Stimulated activated CD8-positive, alpha-beta memory T cell treated with anti-CD3 and anti-CD28 coated beads, Interleukin-15, amount 100 ng/mL, for 1 hour (primary cell): ENCODE measurements around the gene ADGRF1.
"Not testable (repeated sequence)": the region's sequence is repeated elsewhere in the genome, so short reads cannot be mapped to it uniquely, and the experiment has no call there.

ENCODE experiments used
- DNase-seq: peaks from one replicate; pipeline ENCODE4 v3.0.0-alpha.2; 2020; ENCODE audit warnings: low read depth

ADGRF1 gene

DNA sequence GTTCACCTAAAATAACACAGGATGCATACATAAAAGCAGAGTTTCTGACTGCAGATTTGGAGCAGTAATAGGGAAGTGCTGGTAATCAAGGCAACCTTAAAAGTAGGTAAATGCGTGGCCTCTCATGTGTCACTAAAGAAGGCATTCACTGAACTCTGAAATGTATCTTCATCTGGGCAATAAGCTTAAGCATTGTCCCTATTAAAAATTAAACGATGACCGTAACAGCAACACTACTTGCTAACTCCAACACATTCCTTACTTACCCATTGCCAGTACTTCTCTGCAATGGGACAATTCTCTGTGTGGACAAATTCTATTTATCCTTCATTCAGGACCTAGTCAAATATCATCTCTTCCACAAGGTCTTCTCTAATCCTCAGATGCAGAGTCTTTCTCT, 19.9 kb downstream of the ADGRF1 start:
- DNase-seq, result no peak

DNA sequence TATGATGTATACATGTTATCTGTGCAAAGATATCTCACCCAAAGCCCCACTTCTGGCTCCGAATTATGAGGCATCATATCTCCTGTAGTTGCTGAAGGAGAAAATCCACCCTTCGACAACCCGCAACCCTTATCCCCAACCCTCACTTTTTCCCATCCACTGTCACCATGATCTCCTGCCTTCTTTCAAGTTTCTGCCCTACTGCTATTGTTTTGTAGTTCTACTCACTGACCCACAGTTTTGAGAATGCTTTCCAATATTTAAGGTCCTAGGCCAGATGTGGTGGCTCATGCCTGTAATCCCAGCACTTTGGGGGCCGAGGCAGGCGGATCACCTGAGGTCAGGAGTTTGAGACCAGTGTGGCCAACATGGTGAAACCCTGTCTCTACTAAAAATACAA, 22.2 kb downstream of the ADGRF1 start:
- no peak for DNase-seq

DNA sequence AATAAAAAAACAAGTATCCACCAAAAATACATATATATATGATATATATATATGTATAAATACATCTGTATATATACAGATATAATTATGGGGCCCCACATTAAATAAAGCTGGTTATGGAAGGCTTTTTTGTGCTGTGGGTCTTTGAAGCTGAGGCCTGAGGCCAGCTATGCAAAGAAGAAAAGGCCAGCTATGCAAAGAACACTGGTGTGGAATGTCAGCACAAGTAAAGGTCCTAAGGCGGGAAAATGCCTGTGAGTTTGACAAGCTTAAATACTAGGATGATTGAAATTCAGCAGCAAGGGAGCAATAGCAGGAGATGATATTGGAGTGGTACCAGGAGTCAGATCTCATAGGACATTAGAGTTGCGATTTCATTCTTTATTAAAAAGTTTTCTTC, 25.2 kb downstream of the ADGRF1 start:
- DNase-seq, result no peak

DNA sequence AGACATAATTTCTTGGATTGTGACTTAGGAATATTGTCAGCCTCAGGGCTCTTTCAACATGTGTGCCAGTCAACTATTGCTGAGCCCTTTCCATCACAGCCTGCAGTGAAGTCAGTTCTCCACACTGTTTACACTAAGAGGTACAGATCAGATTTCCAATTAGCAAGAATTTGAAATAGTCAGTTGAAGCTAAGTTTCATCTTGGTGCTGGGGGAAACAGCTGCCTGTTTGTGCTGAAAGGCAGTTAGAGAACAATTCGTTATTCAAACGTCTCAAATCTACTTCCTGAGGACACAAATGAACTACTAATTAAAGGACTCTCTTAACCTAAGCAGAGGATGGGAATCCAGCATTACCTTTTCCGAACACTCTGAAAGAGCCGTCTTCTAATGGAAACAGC, 25.9 kb downstream of the ADGRF1 start:
- no peak for DNase-seq

DNA sequence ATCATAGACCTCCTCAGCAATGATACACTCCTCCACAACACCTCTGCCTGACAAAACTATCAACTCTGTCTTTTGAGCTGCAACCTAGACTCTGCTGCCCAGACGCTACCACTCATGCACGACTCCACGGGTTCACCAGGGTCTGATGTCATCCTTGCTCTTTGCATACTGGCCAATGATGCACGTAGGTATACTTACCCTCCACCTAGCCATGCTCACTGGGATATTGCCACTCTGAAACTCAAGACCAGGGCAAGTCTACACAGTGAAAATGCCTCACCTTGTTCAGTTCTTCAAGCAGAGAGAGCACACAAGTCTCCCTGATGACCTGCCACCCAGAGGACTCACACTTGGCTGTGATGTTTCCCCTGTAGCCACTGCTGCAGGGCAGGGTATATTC, 27.7 kb downstream of the ADGRF1 start:
- no peak for DNase-seq

DNA sequence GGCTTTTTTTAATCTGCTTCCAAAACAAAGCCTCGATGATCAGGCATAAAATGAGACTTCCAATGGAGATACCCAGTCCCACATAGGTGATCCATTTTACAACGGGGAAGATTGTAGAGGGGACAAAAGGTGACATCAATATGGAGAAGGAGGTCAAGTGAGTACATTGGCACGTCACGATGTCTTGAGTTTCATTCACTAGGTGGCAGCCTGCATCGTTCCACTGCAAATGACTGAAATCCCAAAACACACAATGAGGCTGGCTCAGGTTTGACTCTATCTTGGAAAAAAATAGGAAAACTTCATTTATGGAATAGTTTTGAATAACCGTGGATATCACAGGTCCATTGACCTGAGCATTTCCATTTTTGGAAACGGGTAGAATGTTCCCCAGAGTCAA, 32.5 kb downstream of the ADGRF1 start:
- DNase-seq, result no peak

DNA sequence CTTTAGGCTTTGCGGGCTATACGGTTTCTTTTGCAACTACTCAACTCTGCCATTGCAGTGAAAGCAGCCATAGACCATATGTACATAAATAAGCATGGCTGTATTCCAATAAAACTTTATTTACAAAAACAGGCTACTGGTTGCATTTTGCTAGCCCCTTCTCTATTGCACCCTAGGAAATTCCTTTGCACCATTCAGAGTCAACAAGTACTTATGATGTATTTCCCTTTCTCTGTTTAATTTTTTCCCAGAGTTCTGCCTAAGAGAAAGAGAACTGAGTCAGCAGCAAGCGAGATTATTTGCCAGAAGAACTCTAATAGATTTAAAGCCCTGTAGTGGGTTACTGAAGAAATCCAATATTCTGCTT, 33.8 kb downstream of the ADGRF1 start:
- DNase-seq, result no peak

DNA sequence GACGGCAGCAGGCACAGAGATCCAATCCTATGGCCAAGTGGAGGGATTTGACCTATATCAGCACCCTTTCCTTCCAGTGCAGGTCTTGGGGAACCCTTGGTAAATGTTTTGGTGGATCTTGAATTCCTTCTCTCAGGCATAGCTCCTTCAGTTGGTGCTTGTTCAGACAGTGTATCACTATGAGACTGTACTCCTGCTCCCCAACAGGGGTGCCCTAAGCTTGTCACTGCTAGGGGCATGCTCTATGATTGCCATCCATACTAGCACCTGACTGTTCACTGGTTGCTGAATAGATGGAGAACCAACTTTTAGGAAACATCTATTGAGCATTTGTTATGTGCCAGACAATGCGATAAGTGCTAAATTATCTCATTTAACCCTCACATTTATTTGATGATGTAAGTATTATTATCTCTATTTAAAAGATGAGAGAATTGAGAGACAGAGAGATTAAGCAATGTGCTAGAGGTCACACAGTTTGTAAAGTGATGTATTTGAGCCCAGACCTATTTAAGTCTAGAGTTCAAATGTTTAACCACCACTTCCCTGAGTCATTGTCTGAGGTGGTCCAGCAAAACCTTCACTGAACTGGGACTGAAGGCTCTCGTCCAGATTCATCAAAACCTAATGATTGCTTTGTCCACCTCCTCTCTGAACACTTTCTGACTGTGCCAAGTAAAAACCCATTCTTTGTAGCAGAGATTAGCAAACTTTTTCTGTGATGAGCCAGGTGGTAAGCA, 34.3 kb downstream of the ADGRF1 start:
- DNase-seq, result no peak

DNA sequence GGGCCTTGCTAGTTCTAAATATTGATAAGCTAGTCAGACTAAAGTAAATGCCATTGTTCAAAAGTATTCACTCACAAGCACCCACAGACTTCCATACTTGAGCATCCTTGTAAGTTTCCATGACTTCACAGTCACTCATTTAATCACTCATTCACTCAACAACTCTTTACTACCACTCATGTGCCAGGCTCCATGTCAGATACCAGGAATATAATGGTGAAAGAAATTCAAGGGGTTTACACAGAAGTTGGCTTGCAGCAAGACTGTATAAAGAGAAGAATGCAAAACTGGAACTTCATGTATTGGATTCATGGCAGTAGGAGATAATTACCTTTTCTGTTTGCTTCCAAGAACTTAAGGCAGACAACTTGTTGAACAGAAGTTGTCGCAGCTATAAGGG, 36.6 kb downstream of the ADGRF1 start:
- DNase-seq, result no peak

DNA sequence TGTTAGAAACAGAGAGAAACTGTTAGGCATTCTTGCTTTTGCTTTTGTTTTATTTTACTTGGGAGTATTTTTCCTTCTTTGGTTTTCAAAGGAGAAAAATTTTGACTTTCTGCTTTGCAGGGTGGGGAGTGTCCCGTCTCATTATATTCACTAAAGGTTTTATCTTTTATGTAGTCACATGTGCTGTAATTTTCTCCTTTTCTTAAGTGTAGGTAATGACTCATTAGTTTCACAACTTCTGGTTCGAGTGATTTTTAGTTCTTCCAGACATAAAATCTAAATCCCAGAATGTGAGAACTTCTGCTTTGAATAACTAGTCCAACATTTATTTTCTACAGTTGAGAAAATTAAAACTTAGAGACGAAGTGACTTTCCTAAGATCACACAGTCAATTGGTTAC, 37.7 kb downstream of the ADGRF1 start:
- no peak for DNase-seq

DNA sequence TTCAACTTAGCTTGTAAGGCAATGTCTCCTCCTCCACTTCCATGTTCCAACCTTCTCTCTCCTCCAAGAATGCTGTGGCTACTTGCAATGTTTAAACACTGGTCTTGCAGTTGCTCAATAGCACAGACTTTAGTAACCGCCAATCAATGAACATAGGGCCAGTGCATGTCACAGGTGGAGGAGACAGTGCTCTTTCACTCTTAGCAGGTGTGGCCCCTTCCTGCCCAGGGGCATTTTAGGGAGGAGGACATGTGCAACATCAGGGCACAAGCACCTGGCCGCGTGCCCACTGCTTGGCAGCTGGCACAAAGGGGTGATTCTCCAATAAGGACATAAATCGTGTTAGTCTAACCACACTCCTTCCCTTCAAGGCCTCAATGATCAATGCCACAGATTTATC, 41.3 kb downstream of the ADGRF1 start:
- DNase-seq, result no peak

DNA sequence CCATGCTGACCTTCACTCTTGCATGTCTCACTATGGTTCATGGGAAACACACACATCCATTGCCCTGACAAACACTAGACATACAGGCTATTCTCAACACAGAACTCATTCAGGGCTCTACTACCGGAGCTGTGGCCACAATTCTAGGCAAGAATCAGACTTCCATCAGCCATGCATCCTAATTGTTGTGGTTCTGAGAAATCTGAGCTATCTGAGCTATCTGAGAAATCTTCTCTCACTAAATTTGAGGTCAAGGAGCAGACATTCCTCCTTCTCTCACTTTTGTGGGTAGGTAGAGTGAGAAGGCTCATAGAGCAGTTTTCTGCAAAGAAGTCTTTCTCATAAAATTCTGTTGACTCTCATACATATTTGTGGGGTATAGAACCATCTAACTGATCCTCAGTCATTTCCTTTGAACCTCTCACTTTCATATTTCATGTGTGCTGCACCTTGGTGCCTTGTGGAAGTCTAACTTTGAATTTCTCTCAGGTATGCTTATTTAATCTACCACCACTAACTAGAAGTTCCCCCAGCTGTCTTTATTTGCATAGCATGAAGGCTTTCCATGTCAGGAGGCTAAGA, 43.6 kb downstream of the ADGRF1 start:
- no peak for DNase-seq

DNA sequence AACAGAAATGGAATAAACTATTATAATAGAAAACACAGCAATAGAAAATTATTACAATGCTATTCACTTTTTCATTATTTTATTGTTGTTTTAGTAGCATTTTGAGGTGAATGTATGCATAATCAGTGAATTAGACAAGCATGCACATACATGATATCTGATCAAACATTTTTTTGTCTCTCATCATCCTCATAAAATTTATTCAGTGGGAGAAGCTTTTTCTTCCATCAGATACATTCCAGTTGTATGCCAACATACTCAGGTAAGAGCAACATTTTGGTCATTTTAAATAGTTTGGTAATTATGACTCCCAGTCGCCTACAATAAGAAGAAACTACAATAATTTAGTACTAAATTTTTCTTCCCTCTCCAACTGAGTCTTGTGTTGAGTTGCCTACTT, 44.5 kb downstream of the ADGRF1 start:
- no peak for DNase-seq

DNA sequence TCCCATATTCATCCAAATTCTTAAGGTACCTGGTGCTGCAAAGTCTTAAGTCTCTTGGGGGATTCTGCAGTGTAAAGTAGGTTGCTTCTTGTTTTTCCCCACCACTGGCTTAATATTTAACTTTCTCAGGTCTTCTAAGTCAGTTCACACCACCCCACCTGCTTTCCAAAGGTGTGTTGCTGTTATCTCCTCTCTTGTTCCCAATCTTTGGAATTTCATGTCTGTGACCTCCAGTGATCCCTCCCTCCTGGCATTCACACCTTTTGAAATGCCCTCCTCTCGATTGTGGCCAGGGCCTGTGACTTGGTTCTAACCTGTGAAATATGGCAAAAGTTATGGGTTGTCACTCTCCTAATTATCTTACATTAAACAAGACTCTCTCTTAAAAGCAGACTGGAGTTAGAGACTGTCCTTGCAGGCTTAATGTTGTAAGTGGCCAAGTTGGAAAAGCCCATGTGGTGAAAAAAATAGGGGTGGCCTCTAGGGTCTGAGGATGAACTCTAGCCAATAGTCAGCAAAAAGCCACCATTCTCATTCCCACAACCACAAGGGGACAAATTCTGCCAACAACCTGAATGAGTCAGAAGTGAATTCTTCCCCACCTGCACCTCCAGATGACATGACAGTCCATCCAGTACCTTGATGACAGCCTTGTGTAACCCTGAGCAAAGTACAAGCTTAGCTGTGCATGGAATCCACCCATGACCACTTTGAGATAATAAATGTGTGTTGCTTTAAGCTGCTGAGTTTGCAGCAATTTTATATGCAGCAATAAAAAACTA, 45.1 kb downstream of the ADGRF1 start:
- no peak for DNase-seq

DNA sequence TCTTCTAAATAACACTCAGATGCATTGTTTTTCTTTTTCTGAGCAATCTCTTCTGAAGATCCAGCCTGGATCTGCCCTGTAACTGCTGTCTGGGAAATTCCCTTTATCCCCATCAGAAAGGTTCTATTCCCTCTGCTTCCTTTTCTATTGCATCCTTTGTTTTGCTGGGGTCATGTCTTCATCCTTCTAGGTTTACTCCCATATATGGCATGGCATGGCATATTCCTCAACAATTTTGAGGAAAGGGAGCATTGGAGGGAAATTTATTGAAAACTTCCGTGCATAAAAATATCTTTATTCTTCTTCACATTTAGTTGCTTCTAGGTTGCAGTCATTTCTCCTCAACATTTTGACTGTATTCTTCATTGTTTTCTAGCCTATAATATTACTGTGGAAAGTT, 47.2 kb downstream of the ADGRF1 start:
- no peak for DNase-seq

DNA sequence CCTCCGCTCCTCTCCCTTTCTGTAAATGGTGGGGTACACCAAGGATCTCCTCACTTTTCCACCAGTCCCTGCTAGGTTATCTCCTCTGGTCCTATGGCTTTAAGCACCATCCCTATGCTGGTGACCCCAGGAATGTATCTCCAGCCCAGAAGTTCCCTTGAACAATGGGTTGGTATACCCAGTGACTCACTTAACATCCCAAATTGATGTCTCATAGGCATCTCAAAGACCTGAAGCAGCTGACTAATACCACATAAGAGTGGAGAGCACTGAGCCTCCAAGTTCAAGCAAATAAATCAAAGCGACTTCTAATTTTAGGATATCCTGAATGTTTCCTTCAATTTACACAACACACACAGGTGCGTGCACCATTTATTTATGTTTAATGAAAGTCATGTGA, 48.3 kb downstream of the ADGRF1 start:
- DNase-seq, result no peak

DNA sequence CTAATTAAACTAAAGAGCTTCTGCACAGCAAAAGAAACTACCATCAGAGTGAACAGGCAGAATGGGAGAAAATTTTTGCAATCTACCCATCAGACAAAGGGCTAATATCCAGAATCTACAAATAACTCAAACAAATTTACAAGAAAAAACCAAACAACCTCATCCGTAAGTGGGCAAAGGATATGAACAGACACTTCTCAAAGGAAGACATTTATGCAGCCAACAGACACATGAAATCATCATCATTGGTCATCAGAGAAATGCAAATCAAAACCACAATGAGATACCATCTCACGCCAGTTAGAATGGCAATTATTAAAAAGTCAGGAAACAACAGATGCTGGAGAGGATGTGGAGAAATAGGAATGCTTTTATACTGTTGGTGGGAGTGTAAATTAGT, 49.7 kb downstream of the ADGRF1 start:
- not testable (repeated sequence) for DNase-seq

DNA sequence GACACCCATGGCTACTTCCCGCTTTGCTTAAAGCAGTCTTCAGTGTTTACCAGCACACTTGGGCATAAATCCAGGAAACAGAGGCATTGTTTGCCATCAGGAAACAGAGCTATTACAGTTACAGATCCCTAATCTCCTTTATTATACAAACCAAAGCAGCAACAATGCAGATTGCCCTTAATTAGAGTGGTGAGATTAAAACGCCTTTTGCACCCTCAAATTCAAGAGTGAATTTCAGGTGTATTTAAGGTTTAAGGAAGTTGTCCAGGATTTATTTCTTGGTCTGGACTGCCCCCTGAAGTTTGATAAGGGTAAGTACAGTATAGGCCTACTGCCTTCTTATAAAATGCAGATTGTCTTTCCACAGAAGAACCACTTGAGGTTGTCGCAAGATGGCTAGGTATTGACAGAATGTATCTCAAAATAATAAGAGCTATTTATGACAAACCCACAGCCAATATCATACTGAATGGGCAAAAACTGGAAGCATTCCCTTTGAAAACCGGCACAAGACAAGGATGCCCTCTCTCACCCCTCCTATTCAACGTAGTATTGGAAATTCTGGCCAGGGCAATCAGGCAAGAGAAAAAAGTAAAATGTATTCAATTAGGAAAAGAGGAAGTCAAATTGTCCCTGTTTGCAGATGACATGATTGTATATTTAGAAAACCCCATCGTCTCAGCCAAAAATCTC, 51.2 kb downstream of the ADGRF1 start:
- DNase-seq, result not testable (repeated sequence)

DNA sequence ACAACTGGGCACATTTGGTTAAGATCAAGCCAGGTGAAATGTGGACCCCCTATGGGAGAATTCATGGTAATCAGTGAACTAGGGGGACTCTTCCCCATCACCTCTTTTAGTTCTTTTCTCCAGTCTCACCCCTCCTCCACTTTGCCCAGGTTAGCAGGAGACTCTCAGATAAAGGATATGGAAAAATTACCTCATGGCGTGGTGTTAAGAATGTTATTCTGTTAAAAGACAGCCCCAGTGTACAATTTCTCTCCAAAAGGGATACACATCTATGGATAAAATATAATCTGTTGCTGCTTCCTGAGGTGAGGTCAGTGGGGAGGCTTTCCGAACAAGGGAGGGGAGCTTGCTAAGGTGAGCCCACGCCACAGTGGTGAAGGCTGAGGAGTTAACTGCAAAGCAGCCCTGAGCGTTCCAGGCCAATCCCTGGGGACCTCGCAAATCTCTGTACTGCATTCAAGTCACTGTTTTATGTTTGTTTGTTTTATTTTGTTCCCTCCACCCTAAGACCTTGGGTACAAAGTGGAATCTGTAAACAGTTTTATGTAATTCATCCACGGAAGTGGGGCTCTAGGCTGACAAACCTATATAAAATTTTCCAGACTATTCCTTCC, 52.0 kb downstream of the ADGRF1 start:
- no peak for DNase-seq

DNA sequence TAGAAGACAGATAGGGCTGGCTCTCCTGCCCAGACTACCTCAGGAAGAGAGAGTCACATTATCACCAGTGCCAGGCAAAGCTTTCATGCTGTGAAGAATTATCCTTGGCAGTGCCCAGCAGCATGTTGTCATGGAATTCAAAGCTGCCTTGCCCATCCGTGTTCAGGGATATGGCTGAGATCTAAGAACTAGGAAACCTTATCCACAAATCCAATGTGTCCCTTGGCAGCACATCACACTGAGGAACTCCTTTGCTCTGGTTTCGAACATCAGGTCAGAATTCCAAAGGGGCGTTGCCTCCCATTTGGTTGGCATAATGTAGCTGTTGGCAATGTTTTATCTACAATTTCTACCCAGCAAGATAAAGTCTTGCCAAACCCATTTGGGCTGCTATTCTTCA, 52.7 kb downstream of the ADGRF1 start:
- DNase-seq, result no peak

DNA sequence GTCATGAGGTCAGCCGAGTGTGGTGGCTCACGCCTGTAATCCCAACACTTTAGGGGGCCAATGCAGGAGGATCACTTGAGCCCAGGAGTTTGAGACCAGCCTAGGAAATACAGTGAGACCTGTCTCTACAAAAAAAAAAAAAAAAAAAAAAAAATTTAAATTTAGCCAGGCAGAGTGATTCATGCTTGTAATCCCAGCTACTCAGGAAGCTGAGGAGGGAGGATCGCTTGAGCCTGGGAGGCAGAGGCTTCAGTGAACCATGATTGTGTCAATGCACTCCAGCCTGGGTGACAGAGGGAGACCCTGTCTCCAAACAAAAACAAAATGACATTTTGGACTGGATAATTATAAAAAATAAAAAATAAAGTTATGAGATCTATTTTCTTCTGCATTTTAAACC, 56.2 kb downstream of the ADGRF1 start:
- DNase-seq, result no peak

DNA sequence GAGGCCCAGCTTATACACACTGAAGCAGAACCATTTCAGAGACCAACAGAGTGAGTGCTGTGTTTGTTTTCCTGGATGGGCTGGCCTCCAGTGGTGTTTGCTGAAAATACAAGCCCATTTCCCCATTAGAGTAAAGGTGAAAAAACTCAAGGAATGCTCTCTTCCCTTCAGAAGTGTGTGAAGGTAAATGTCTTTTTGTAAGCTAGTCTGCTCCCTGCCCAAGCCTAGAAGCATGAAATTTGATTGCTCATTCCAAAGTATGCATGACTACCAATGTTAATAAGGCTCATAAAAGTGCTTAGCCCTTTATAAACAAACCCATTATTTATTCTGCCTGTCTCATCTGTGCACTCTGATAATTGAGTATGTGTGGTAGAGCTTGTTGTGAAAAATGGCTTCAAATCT, 59.1 kb downstream of the ADGRF1 start:
- no peak for DNase-seq
